ENCODE data around the gene KLC1.

- TF ChIP-seq POLR2A (IDR thresholded peaks at IDR 0.05; ENCODE audit: low read depth, low read length) = no peak
- TF ChIP-seq POLR2AphosphoS5 (IDR thresholded peaks at IDR 0.05; ENCODE audit: low read depth, low read length) = no peak
- no peak for TF ChIP-seq TAF1 (IDR thresholded peaks at IDR 0.05; ENCODE audit: low read depth, low read length)
- no peak for TF ChIP-seq SPI1 (IDR thresholded peaks at IDR 0.05; ENCODE audit: low read depth, low read length)
- no peak for TF ChIP-seq POU2F2 (IDR thresholded peaks at IDR 0.05; ENCODE audit: low read depth, low read length)
- no peak for TF ChIP-seq PAX5 (IDR thresholded peaks at IDR 0.05; ENCODE audit: insufficient read depth, low read length, severe bottlenecking)
These were observed 107.8 kb downstream of the KLC1 start for GRCh38 chr14:103736546-103737431.

Data from GM12891 (cell line).